ENCODE measurements around the gene GRM7.

DNA sequence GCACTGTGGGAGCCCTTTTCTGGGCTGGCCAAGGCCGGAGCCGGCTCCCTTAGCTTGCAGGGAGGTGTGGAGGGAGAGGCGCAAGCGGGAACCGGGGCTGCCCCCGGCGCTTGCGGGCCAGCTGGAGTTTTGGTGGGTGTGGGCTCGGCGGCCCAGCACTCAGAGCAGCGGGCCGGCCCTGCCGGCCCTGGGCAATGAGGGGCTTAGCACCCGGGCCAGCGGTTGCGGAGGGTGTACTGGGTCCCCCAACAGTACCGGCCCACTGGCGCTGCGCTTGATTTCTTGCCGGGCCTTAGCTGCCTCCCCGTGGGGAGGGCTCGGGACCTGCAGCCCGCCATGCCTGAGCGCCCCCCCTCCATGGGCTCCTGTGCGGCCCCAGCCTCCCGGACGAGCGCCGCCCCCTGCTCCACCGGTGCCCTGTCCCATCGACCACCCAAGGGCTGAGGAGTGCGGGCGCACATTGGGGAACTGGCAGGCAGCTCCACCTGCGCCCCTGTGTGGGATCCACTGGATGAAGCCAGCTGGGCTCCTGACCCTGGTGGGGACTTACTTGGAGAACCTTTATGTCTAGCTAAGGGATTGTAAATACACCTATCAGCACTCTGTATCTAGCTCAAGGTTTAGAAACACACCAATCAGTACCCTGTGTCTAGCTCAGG, 707.7 kb downstream of the GRM7 start:
- TF ChIP-seq, protein P1, sequence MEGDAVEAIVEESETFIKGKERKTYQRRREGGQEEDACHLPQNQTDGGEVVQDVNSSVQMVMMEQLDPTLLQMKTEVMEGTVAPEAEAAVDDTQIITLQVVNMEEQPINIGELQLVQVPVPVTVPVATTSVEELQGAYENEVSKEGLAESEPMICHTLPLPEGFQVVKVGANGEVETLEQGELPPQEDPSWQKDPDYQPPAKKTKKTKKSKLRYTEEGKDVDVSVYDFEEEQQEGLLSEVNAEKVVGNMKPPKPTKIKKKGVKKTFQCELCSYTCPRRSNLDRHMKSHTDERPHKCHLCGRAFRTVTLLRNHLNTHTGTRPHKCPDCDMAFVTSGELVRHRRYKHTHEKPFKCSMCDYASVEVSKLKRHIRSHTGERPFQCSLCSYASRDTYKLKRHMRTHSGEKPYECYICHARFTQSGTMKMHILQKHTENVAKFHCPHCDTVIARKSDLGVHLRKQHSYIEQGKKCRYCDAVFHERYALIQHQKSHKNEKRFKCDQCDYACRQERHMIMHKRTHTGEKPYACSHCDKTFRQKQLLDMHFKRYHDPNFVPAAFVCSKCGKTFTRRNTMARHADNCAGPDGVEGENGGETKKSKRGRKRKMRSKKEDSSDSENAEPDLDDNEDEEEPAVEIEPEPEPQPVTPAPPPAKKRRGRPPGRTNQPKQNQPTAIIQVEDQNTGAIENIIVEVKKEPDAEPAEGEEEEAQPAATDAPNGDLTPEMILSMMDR (IDR thresholded peaks at IDR 0.05), result no peak
- TF ChIP-seq POLR2A (IDR thresholded peaks at IDR 0.05), result no peak

All from adrenal gland (tissue), 5 donors.